Right hindlimb (tissue), 1 donor: Measurements from ENCODE around the gene CDC42BPB.

Experiments used
- DNase-seq: peaks from one replicate; pipeline ENCODE4 v3.0.0-alpha.2; 2018

Gene CDC42BPB

DNA sequence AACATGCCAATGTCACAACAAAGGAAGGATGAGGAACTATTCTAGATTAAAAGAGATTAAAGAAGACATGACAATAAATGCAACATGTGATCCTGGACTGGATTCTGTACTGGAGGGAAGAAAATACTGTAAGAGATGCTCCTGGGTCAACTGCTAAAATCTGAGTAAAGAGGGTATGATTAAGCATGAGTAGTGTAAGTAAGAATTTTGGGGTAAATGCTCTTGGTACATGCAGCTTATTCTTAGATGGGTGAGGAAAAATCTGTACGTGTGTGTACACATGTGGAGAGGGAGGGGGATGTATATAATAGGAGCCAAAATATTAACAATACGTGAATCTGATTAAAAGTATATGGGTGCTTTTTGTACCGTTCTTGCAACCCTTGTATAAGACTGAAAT, 66.0 kb downstream of the CDC42BPB start:
- DNase-seq = no peak

DNA sequence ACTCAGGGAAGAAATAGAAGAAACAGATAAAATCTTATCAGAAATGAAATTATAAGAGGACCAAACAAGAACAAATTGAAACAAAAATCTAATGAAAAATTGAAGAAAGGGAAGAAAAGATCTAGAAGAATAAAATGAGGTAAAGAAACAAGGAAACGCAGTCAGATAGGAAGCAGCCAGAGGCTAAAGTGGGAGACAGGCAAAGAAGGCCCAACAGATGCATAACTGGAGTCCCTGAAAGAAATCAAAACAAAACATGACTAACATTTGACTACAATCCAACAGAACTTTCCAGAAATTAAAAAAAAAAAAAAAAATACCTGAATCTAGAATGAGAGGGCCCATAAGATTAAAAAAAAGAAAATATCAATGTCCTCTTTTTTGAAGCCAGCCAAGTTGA, 69.3 kb downstream of the CDC42BPB start:
- no peak for DNase-seq

DNA sequence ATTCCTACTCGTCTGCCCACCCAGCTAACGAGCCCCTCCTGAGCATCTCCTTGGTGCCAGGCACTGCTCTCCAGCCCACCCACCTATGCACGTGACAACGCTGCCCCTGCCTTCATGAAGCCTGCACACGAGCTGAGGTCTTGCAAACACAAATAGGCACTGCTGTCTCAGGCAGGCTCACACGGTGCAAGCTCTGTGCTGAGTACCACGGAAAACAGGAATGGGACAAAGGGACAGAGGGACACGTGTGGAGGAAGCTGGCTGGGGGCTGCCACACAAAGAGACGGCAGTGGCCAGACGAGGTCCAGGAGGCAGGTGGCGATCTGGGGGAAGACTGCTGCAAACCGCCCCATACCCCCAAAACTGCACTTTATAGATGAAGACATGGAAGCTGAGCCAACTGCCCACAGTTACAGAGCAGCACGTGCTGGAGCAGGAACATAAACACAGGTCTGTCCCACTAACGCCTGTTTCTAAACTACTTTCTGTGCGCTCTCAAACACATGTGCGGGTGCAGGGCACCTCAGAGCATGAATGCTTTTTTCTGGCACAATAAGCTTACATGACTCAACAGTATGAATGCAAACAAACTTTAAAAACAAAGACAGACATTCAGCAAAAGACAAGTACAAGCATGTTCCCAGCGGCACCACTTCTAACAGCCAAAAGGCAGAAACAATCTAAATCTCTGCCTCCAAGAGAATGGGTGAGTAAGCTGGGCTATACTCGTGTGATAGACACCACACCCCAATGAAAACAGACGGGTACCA, 70.4 kb downstream of the CDC42BPB start:
- no peak for DNase-seq

DNA sequence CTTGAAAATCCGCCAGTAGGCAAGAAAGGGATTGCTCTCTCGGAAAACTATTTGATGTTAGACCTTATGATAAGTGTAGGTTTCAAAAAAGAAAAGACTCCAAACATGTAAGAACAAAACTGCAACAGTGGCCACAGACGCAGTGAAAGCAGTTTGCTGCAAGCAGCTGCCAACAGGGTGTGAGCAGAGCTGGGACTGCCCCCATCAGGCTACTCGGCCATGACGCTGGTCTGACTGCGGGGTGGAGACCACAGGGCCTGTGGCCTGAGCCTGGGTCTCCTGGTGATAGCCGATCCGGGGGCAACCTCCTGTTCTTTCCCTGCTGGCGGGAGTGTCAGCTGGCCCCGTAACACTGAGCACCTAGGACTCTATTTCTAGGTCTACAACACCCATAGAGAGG, 71.7 kb downstream of the CDC42BPB start:
- no peak for DNase-seq

DNA sequence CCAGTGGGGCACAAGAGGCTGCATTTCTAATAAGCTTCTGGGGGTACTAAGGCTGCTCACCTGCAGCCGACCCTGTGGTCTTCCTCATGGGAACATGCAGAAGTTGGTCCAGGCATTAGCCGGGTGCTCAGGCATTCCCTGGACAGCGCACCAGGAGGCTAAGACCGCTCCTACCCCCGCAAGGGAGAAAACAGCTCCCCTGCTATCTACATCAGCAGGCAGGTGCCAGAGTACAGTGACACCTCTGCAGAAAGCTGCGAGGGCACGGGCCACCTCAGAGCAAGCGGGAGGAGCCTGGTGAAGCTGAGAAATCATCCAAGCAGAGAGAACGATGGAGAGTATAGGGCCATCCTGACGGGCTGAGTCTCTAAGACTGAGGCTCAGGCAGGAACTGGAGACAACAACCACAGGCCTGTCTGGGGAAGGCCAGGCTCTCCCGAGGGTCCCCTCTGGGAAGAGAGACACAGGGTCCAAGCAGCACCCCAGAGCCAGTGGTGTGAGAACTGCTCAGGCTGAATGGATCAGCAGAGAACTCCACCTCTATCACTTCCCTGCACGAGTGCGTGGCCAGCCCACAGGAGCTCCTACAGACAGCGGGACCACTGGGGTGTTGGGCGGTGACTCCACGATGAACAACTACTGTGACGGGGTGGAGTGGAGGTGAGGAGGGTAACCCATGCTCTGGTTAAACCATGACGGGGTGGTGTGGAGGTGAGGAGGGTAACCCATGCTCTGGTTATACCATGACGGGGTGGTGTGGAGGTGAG, 72.8 kb downstream of the CDC42BPB start:
- no peak for DNase-seq

DNA sequence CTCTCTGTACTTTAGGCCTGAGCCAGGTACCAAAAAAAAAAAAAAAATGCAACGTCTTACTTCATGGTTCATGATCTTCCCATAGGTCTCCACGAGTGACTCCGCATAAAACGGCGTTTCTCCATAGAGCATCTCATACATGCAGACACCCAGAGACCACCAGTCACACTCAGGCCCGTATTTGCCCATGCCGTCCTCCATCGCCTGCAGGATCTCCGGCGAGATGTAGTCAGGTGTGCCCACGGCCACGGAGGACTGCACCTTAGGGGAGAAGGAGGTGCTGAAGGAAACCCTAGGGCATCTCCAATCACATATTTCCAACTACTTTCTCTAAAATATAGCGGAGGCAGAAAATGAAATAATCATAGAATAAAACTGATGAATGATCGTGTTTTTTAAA, 73.9 kb downstream of the CDC42BPB start:
- no peak for DNase-seq

DNA sequence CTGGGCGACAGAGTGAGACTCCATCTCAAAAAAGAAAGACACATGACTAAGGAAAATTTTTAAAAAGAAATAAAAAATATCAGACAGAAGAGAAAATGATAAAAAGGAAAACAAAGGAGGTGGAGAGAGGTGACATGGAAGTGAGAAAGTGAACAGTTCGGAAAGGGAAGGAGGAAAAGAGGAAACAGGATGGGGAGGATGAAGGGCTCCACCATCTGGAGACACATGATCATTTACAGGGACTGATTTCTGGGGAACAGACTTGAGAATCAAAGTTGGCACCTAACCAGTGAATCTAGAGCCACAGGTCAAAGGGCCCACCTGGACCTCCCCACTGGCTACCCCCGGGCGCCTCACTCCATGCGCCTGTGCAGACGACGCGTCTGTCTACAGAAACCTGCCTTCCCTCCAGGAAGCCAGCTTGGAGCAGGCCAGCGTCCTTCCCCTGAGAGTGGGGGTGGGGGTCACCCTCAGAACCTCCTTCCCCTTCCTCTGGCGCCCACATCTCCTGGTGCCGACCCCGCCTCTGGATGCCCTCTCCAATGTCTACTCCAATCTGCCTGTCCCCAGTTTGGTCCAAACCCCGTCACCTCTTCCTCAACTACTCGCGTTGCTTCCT, 74.4 kb downstream of the CDC42BPB start:
- DNase-seq = no peak

DNA sequence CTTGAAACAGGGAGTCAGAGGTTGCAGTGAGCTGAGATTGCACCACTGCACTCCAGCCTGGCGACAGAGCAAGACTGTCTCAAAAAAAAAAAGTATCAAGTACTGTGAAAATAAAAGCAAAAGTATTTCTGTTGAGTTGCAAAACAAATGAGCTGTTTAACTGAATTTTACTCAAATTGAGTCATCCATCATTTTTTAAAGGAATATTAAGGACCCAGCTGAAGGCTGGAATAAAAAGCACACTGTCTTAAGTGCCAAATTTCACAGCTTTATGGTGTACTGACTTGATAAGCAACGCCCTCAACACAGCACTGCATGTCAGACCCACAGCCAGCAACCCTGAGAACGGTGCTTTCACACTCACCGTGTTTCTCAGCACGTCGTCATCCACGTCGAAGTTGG, 76.9 kb downstream of the CDC42BPB start:
- DNase-seq = no peak

DNA sequence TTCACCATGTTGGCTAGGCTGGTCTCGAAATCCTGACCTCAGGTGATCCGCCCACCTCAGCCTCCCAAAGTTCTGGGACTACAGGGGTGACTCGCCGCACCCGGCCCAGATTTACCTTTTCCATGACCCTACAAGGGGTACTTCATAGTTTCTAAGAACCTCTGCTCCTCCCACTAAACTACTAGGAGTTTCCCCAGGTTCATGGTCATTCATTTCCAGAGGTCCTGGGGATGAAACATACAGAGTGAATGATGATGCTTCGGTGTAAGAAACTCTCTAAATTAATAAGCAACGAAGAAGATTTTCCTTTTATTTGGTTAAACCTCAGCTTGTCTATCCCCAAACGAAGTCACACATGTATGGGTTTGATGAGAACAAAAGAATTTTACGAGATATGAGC, 77.9 kb downstream of the CDC42BPB start:
- DNase-seq = no peak

DNA sequence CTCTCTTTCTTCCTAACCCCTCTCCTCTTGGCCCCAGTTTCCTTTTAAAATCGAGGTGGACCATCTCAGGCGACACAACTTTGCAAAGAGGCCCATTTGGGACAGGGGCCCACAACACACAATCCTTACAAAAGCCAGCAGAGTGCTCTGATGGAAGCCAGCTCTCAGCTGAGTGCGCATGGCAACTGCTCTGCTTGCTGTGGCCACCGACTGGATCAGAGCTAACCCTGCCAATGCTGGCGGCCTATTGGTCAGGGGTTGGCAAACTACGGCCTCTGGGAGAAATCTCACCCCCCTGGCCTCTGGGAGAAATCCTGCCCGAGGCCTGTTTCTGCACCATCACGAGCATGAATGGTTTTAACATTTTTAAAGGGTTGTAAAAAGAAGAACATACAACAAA, 79.9 kb downstream of the CDC42BPB start:
- no peak for DNase-seq

DNA sequence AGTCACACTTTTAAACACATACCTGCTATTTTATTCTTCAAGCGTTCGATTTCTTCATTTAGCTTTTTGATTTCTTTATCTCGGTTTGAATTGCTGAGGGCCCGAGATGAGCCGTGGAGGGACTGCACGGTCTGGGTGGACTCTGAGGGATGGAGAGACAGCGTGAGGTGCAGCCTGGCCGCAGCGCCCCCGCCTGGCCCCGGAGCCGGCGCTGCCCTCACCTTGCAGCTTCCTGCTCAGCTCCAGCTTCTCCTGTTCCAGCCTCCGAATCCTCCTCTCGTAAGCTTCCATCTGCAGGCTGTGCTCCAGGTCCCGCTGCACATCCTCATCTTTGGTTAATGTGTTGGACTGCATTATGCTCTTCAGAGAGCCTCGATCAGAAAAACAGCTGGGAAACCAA, 81.7 kb downstream of the CDC42BPB start:
- DNase-seq = no peak

DNA sequence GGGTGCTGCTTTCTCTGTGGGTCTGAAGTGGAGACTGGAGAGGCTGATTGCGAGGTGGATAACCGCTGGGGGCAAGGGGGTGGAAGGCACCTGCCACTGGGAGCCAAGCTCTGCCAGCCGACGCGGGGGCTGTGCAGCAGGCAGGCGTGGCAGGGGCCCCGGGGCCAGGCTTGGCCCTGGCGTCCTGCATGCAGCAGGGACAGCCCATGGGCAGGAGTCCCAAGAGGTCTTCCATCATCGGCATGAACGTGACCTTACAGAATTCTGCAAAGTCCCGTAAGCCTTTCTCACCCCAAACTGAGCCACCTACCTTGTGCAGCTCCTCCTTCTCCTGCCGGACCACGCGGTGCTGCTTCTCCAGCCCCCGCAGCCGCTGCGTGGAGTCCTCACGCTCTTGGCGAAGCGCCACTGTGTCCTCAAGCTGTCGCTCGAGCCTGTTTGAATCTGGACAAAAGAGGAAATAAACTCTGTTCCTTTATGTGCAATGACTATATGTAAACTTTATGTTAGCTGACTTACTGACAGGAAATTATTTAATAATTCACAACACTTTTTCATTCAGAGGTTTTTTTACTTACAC, 83.6 kb downstream of the CDC42BPB start:
- DNase-seq = no peak

DNA sequence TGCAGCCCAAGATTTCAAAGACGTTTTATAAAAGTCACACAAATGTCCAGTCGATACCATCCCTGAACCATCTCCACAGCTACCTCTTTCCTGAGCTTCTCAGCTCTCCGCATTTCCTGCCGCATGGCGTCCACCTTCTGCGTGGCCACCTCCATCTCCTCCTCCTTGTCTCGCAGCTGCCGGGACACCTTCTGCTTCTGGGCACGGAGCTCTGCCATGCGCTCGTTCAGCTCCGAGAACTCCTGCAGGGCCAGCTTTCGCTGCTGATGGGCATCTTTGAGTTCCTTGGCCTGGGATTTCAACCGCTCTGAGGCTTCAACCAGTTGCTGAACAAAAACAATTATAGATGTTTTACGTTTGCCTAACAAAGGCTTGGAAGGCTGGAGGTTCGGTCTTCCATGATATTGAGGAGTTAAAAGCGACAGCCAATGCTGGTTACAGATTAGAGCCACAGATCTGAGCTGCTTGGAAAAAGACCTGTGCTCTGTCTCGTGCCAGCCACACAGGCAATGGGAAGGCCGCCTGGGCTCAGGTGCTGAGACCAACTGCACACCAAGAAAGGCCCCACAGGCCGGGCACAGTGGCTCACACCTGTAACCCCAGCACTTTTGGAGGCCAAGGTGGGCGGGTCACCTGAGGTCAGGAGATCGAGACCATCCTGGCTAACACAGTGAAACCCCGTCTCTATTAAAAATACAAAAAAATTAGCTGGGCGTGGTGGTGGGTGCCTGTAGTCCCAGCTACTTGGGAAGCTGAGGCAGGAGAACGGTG, 85.3 kb downstream of the CDC42BPB start:
- DNase-seq = no peak

DNA sequence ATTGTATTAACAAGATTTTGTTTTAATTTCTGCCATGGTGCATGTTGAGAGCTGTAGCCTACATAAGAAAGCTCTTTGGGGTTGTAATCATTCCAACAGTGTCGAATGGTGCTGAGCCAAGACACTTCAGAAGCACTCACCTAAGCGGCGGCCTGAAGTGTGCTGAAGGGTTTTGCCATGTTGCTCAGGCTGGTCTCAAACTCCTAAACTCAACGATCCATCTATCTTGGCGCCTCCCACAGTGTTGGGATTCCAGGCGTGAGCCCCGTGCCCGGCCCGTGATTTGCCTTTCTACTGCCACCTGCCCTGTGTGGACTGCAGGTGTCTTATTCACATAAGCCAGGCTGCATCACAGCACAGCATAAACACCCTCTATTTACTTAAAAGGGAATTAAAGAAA, 86.0 kb downstream of the CDC42BPB start:
- no peak for DNase-seq

DNA sequence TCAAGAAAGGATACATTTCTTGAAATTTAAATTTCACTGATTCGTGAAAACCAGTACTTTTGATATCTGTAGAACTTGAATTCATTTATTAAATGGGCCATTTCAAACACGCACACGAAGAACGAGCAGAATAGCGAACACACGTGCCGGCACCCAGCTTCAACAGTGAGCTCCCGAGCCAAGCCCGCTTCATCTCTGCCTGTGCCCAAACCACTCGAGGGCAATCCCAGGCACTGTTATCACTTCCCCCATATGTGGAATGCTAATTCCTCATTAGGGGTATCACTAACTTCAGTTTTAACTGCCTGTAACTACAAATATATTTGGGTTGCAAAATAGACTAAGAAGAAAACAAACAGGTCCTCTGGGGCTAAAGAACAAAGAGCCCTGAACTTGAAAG, 86.9 kb downstream of the CDC42BPB start:
- DNase-seq = no peak

DNA sequence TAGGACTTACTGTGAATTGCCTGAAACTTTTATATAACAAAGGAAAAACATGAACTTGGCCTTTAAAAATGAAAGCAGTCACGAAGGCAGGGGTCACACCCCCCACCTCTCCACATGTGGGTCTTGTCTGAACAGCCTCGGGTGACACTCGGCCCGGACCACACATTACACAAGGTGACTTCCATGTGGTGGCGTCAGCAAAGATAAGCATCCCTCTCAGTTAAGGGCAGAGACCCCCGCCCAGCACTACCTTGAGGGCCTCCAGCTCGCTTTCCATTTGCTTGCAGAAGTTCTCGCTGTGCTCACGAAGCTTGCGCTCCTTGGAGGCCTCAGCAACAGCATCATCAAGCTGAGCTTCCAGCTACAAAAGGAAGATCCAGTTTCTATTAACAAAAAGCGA, 87.4 kb downstream of the CDC42BPB start:
- DNase-seq = no peak

DNA sequence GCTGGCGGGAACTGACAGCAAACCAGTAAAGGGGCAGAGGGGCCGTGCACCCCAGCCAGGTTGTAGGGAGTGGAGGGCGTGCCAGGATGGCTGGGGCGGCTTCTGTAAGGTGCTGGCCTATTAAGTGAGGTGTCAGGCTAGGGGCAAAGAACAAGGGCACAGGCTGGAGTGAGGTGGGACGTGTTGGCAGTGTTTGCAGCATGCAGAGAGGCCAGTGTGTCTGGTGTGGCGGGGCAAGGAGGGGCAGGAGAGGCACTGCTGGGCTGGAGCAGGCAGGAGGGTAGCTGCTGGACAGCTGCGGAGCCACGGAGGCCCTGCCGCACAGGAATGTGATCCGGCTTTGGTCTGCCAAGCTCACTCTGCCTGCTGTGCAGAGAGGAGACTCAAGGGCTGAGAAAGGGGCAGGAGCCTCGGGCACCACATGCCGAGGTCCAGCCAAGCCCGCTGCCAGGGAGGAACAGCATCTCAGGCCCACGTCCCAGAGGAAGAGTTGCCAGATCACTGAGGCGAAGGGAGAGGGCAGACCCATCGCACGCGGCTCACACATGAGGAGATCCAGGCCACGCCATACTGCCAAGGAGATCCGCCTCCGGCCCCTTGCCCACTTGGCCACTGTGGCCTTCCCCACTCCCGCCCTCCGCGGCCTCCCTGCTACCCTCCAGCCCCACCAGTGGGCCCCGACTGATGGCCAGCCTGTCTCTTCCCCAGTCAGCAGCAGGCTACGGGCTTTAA, 88.1 kb downstream of the CDC42BPB start:
- DNase-seq = peak; percentile 66

DNA sequence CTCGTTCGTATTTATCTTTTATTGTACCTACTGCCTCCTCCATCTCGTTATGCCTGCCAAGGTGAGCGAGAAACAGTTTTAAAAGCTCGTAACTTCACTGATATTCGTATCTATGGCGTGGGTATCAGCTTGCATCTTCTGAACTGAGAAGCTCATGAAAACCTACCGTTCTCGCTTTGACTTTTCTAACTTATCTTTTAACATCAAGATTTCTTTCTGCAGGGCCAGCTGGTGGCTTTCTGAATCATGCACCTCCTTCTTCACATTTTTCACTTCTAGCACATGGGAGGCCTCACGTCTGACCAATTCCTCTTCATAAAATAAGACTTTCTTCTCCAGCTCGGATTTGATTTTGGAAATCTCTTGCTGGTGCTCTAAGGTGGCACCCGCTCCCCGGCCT, 89.0 kb downstream of the CDC42BPB start:
- no peak for DNase-seq

DNA sequence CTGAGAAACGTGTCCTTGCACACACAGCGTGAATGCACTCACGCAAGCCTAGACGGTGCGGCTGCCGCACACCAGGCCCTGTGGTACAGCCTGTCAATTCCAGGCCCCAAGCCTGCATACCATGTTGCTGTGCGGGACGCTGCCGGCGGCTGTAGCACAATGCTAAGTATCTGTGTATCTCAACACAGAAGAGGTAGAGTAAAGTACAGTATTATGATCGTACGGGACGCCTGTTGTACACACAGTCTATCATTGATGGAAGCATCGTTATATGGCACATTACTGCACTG, 89.9 kb downstream of the CDC42BPB start:
- no peak for DNase-seq

DNA sequence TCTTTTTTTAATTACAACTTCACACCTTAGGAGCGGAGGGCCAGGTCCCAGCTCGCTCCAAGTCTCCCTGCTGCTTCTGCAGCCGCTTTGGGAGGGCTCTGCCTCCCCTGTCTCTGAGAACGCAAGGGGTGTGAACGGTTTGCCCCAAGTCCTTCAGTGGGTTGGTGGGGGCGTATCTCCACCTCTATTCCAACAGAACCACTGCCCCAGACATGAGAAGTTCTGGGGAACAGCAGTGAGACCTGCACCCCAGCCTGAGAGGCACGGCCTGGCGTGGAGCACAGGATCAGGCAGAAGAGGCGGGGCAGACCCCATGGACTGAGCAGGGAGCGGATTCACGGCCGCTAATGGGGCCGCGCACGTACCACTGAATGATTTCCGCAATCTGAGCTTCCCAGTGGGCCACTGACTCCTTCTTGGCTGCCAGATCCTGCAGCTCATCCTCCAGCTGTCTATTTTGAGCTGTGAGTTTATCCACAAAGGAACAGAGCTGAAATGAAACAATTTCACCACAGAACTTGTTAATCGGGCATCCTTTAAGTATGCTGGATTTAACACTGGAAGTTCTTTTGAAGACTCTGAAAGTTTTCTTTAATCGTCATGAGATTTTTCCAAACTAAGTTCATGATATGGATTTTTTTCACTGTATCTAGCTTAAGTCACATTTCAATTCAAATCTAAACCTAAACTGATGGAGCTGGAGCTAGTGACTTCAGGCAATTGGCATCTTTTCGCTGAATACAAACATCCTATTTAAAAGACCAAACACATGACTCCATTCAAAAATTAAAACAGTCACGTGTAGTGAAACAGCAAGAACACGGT, 90.5 kb downstream of the CDC42BPB start:
- DNase-seq = peak; percentile 89

DNA sequence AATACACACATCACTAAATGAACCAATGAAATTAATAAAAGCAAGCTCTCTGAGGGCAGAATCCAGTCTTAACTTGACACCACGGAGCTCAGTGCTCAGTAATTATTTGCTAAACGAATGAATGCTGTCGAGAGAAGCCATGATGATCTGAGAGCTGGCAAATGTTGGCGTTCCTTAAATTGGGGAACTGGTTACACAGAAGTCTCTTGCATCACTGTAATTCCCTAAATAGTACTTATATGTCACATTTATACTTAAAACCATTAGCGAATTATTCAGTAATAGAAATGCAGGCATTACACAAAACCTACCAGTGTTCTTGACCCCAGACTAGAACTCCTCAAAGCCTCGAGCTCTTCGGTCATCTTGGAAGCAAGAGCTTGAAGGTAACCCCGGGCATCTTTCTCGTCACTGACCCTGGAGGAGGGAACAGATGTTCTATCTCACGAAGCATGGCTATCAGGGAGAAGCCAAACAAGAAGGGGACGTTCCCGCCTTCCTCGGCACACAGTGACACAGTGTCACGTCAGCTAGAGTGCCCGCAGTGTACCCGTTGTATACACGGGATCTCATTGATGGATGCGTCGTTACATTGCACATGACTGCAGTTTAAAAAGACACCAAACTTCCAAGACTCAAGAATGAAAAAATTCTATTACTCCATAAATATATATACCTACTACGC, 91.2 kb downstream of the CDC42BPB start:
- DNase-seq = no peak
